Panc1 (cell line): ENCODE measurements around the gene VSTM2L. TPM values are rescaled to one million over a fixed set of nuclear protein-coding genes. Genes with fewer than 3 reads are reported as not detected.
"Not testable (repeated sequence)": the region's sequence is repeated elsewhere in the genome, so short reads cannot be mapped to it uniquely, and the experiment has no call there.

Experiments
- ATAC-seq: fragments of 200-7000 bp; cut with Tn5 transposase; 2 replicates; pipeline ENCODE4 v1.9.1; 2020; ENCODE audit warnings: mild to moderate bottlenecking, moderate library complexity
- Bru-seq: library from RNA; stranded (reverse); fragments of 400-500 nt; gene quantifications from one replicate; lab custom pipeline; 2021; lab: Mats Ljungman, UMichigan
- BruChase-seq, 2 experiments: library from RNA; stranded (reverse); fragments of 400-500 nt; gene quantifications; one replicate each; lab custom pipeline; 2021; lab: Mats Ljungman, UMichigan
- BruUV-seq: library from RNA; stranded (reverse); fragments of 400-500 nt; replicated peaks from 2 replicates; lab custom pipeline; 2021; lab: Mats Ljungman, UMichigan
- CTCF ChIA-PET: fragments of 300-600 bp; sonication (Branson Sonifier 250); formaldehyde crosslinking; loops from one replicate; lab custom pipeline; 2022; ENCODE audit warnings: antibody characterized with exemption; lab: Charles Lee
- POLR2A ChIA-PET: fragments of 300-600 bp; sonication (Branson Sonifier 250); formaldehyde crosslinking; loops from one replicate; lab custom pipeline; 2022; ENCODE audit warnings: antibody characterized with exemption; lab: Charles Lee
- DNase-seq: peaks from one replicate; pipeline ENCODE4 v3.0.0-alpha.2; 2010; ENCODE audit warnings: low read depth, low spot score
- H3K27ac ChIP-seq: 2 replicates; pipeline ENCODE4 v1.5.1; 2011; ENCODE audit warnings: mild to moderate bottlenecking, low read length, inconsistent platforms
- H3K27me3 ChIP-seq: fragments of 200-500 bp; sonication (Bioruptor generic); 2 replicates; pipeline ENCODE4 v1.6.0; 2014; ENCODE audit warnings: low read length, inconsistent platforms; ENCODE audit not compliant: control insufficient read depth, insufficient read depth
- H3K36me3 ChIP-seq: fragments of 200-500 bp; sonication (Bioruptor generic); 2 replicates; pipeline ENCODE4 v1.5.1; 2014; ENCODE audit warnings: inconsistent platforms, mild to moderate bottlenecking, low read length, moderate library complexity; ENCODE audit not compliant: control insufficient read depth, insufficient read depth
- H3K4me1 ChIP-seq: 2 replicates; pipeline ENCODE4 v1.5.1; 2011; ENCODE audit warnings: inconsistent platforms, mild to moderate bottlenecking, low read length, moderate library complexity; ENCODE audit not compliant: control insufficient read depth, insufficient read depth
- H3K4me3 ChIP-seq, 2 experiments: 2 replicates each; pipeline ENCODE4 v1.5.1; 2011 to 2012; ENCODE audit warnings: low read depth in 2 of 2, low read length in 2 of 2, mild to moderate bottlenecking in 2 of 2, inconsistent platforms in 1 of 2, moderate library complexity in 1 of 2
- H3K9me3 ChIP-seq: fragments of 200-500 bp; sonication (Bioruptor generic); 2 replicates; pipeline ENCODE4 v1.5.1; 2014; ENCODE audit warnings: low read depth, mild to moderate bottlenecking, inconsistent platforms, low read length, moderate library complexity; ENCODE audit not compliant: control insufficient read depth, insufficient read depth
- CTCF ChIP-seq: fragments of 450-650 bp; IDR thresholded peaks from 2 replicates; pipeline ENCODE4 v1.5.1; 2017; ENCODE audit warnings: mild to moderate bottlenecking
- POLR2AphosphoS5 ChIP-seq: IDR thresholded peaks from 2 replicates; pipeline ENCODE4 v1.6.1; 2012; ENCODE audit warnings: mild to moderate bottlenecking, low read depth, low read length, moderate library complexity
- REST ChIP-seq, 2 experiments: IDR thresholded peaks; 2 replicates each; pipeline ENCODE4 v1.6.1; 2011 to 2012; ENCODE audit warnings: low read depth in 2 of 2, control low read depth in 1 of 2, low read length in 1 of 2, mild to moderate bottlenecking in 1 of 2, moderate library complexity in 1 of 2; ENCODE audit not compliant: insufficient read depth in 1 of 2
- SIN3A ChIP-seq: IDR thresholded peaks from 2 replicates; pipeline ENCODE4 v1.6.1; 2012; ENCODE audit warnings: low read depth, mild to moderate bottlenecking, low read length, moderate library complexity, borderline replicate concordance; ENCODE audit not compliant: insufficient read depth
- TCF7L2 ChIP-seq: IDR thresholded peaks from 2 replicates; pipeline ENCODE4 v1.6.1; 2011; ENCODE audit warnings: mild to moderate bottlenecking, low read depth, low read length, inconsistent platforms
- in situ Hi-C: cut with HindIII; loops from 2 replicates; pipeline ENCODE4 v1.10.0; 2016; ENCODE audit warnings: low sequenced_read_pairs, low pct_unique_long_range_greater_than_20kb
- intact Hi-C: fragments of 100-400 bp; cut with micrococcal nuclease; formaldehyde crosslinking; loops from one replicate; pipeline ENCODE4 v1.10.0; 2022; ENCODE audit not compliant: unreplicated experiment
- long read RNA-seq: library from polyadenylated mRNA; unstranded; transcript quantifications from one replicate; pipeline ENCODE4 v2.0.0, GENCODE V29; 2021; ENCODE audit not compliant: unreplicated experiment
- polyA plus RNA-seq: library from polyadenylated mRNA; unstranded; fragments of >200 nt; gene quantifications from one replicate; pipeline ENCODE4 v1.2.1, GENCODE V29; 2012; ENCODE audit warnings: missing spikeins; ENCODE audit not compliant: insufficient read length
- total RNA-seq: library from RNA; stranded (reverse); gene quantifications from one replicate; pipeline ENCODE4 v1.2.1, GENCODE V29; 2021; ENCODE audit not compliant: unreplicated experiment

Gene VSTM2L
- 16.0 TPM for total RNA-seq
- polyA plus RNA-seq: 25.3 TPM
- Bru-seq, nascent RNA: percentile 46 among the genes with signal in this experiment
- percentile 47 among the genes with signal in this experiment for BruChase-seq, experiment 1, labeled RNA remaining after a 2-hour chase
- percentile 48 among the genes with signal in this experiment for BruChase-seq, experiment 2, labeled RNA remaining after a 6-hour chase
- long read RNA-seq, transcript VSTM2L-202 (4 exons, 1,959 nt): major isoform, 9 of 18 reads
- long read RNA-seq, partial matches to known transcripts: 0 of 18 reads
- long read RNA-seq, other reads (novel, unspliced or antisense): 8 of 18 reads

GRCh38 chr20:37902504-37903313, at the start of gene VSTM2L:
TSS of gene VSTM2L (plus strand) at chr20:37903127. CDS start at chr20:37903351, 224 bp downstream.
- no peak for DNase-seq
- ATAC-seq: peak; percentile 58
- H3K9me3 ChIP-seq: no peaks in the 10 kb centered on the region
- BruUV-seq: no TSS peak
- intact Hi-C loops (loop anchor here (5.0 kb wide), 1 partner anchor 90 kb away; no protein-coding TSS in a partner anchor), in situ Hi-C loops (no loop called here)
- H3K36me3 ChIP-seq: no peaks in the 10 kb centered on the region
- H3K27me3 ChIP-seq: no peaks in the 10 kb centered on the region
- TF ChIP-seq REST (IDR thresholded peaks at IDR 0.05; ENCODE audit: insufficient read depth in 1 of 2, low read depth in 2 of 2, low read length in 1 of 2) (0 out of 4 replicates have a peak, but pooled peaks of 1 of the 2 experiments have one; percentile 1), POLR2AphosphoS5 (no peak)
- no peak within 1 kb of the TSS for H3K27ac ChIP-seq
- peak within 1 kb of the TSS; percentile 47 to 60 for H3K4me3 ChIP-seq
- ChIA-PET CTCF (interaction anchor here (0.5 kb wide), 2 partner anchors 10 to 90 kb away, joined by 3 read pairs; no protein-coding TSS in a partner anchor), POLR2A (interaction anchor here (0.6 kb wide), 1 partner anchor 75 kb away, joined by 7 read pairs; no protein-coding TSS in a partner anchor)
- peaks cover 7% of the 10 kb centered on the region for H3K4me1 ChIP-seq

- DNase-seq (no peak), ATAC-seq (no peak)
- Histone ChIP-seq H3K9me3 (no peaks in the 10 kb centered on the region), H3K27ac (no peak overlapping the region), H3K4me1 (no peaks in the 10 kb centered on the region), H3K27me3 (no peaks in the 10 kb centered on the region), H3K4me3 (no peak overlapping the region), H3K36me3 (no peaks in the 10 kb centered on the region)
- TF ChIP-seq POLR2AphosphoS5 (no peak), CTCF (no peak), REST (IDR thresholded peaks at IDR 0.05; ENCODE audit: insufficient read depth in 1 of 2, low read depth in 2 of 2, low read length in 1 of 2) (no peak), TCF7L2 (no peak), SIN3A (no peak)
- CTCF ChIA-PET: no interaction called here
- POLR2A ChIA-PET: no interaction called here
- intact Hi-C loops: no loop called here
- BruUV-seq: no TSS peak
- in situ Hi-C loops: no loop called here
Measured at GRCh38 chr20:37853823-37854375, 49.0 kb upstream of the VSTM2L start.

- DNase-seq, H3K4me1 ChIP-seq, H3K9me3 ChIP-seq, H3K27me3 ChIP-seq, H3K27ac ChIP-seq, BruUV-seq, H3K4me3 ChIP-seq, POLR2A ChIA-PET, H3K36me3 ChIP-seq, in situ Hi-C loops, ATAC-seq, intact Hi-C loops: not testable (repeated sequence)
- CTCF ChIA-PET: interaction anchor here (0.6 kb wide), 1 partner anchor 19 kb away, joined by 3 read pairs; no protein-coding TSS in a partner anchor
Measured at GRCh38 chr20:37856034-37856433, 46.9 kb upstream of the VSTM2L start.
